Panc1 (cell line): ENCODE results near the gene PDE3B. TPM values are rescaled to one million over a fixed set of nuclear protein-coding genes. Genes with fewer than 3 reads are reported as not detected.
"Not testable (repeated sequence)": the region's sequence is repeated elsewhere in the genome, so short reads cannot be mapped to it uniquely, and the experiment has no call there.

Experiments
- ATAC-seq: fragments of 200-7000 bp; cut with Tn5 transposase; 2 replicates; pipeline ENCODE4 v1.9.1; 2020; ENCODE audit warnings: mild to moderate bottlenecking, moderate library complexity
- BruUV-seq: library from RNA; stranded (reverse); fragments of 400-500 nt; replicated peaks from 2 replicates; lab custom pipeline; 2021; lab: Mats Ljungman, UMichigan
- CTCF ChIA-PET: fragments of 300-600 bp; sonication (Branson Sonifier 250); formaldehyde crosslinking; loops from one replicate; lab custom pipeline; 2022; ENCODE audit warnings: antibody characterized with exemption; lab: Charles Lee
- POLR2A ChIA-PET: fragments of 300-600 bp; sonication (Branson Sonifier 250); formaldehyde crosslinking; loops from one replicate; lab custom pipeline; 2022; ENCODE audit warnings: antibody characterized with exemption; lab: Charles Lee
- DNase-seq: peaks from one replicate; pipeline ENCODE4 v3.0.0-alpha.2; 2010; ENCODE audit warnings: low read depth, low spot score
- H3K27ac ChIP-seq: 2 replicates; pipeline ENCODE4 v1.5.1; 2011; ENCODE audit warnings: mild to moderate bottlenecking, low read length, inconsistent platforms
- H3K27me3 ChIP-seq: fragments of 200-500 bp; sonication (Bioruptor generic); 2 replicates; pipeline ENCODE4 v1.6.0; 2014; ENCODE audit warnings: low read length, inconsistent platforms; ENCODE audit not compliant: control insufficient read depth, insufficient read depth
- H3K36me3 ChIP-seq: fragments of 200-500 bp; sonication (Bioruptor generic); 2 replicates; pipeline ENCODE4 v1.5.1; 2014; ENCODE audit warnings: inconsistent platforms, mild to moderate bottlenecking, low read length, moderate library complexity; ENCODE audit not compliant: control insufficient read depth, insufficient read depth
- H3K4me1 ChIP-seq: 2 replicates; pipeline ENCODE4 v1.5.1; 2011; ENCODE audit warnings: inconsistent platforms, mild to moderate bottlenecking, low read length, moderate library complexity; ENCODE audit not compliant: control insufficient read depth, insufficient read depth
- H3K4me3 ChIP-seq, 2 experiments: 2 replicates each; pipeline ENCODE4 v1.5.1; 2011 to 2012; ENCODE audit warnings: low read depth in 2 of 2, low read length in 2 of 2, mild to moderate bottlenecking in 2 of 2, inconsistent platforms in 1 of 2, moderate library complexity in 1 of 2
- H3K9me3 ChIP-seq: fragments of 200-500 bp; sonication (Bioruptor generic); 2 replicates; pipeline ENCODE4 v1.5.1; 2014; ENCODE audit warnings: low read depth, mild to moderate bottlenecking, inconsistent platforms, low read length, moderate library complexity; ENCODE audit not compliant: control insufficient read depth, insufficient read depth
- CTCF ChIP-seq: fragments of 450-650 bp; IDR thresholded peaks from 2 replicates; pipeline ENCODE4 v1.5.1; 2017; ENCODE audit warnings: mild to moderate bottlenecking
- POLR2AphosphoS5 ChIP-seq: IDR thresholded peaks from 2 replicates; pipeline ENCODE4 v1.6.1; 2012; ENCODE audit warnings: mild to moderate bottlenecking, low read depth, low read length, moderate library complexity
- REST ChIP-seq, 2 experiments: IDR thresholded peaks; 2 replicates each; pipeline ENCODE4 v1.6.1; 2011 to 2012; ENCODE audit warnings: low read depth in 2 of 2, control low read depth in 1 of 2, low read length in 1 of 2, mild to moderate bottlenecking in 1 of 2, moderate library complexity in 1 of 2; ENCODE audit not compliant: insufficient read depth in 1 of 2
- SIN3A ChIP-seq: IDR thresholded peaks from 2 replicates; pipeline ENCODE4 v1.6.1; 2012; ENCODE audit warnings: low read depth, mild to moderate bottlenecking, low read length, moderate library complexity, borderline replicate concordance; ENCODE audit not compliant: insufficient read depth
- TCF7L2 ChIP-seq: IDR thresholded peaks from 2 replicates; pipeline ENCODE4 v1.6.1; 2011; ENCODE audit warnings: mild to moderate bottlenecking, low read depth, low read length, inconsistent platforms
- in situ Hi-C: cut with HindIII; loops from 2 replicates; pipeline ENCODE4 v1.10.0; 2016; ENCODE audit warnings: low sequenced_read_pairs, low pct_unique_long_range_greater_than_20kb
- intact Hi-C: fragments of 100-400 bp; cut with micrococcal nuclease; formaldehyde crosslinking; loops from one replicate; pipeline ENCODE4 v1.10.0; 2022; ENCODE audit not compliant: unreplicated experiment
- total RNA-seq: library from RNA; stranded (reverse); gene quantifications from one replicate; pipeline ENCODE4 v1.2.1, GENCODE V29; 2021; ENCODE audit not compliant: unreplicated experiment

The PDE3B gene
- total RNA-seq, 1 experiment from 2014 or later = 33.0 TPM

- ChIA-PET CTCF (no interaction called here), POLR2A (no interaction called here)
- BruUV-seq = no TSS peak
- TF ChIP-seq REST (IDR thresholded peaks at IDR 0.05; ENCODE audit: insufficient read depth in 1 of 2, low read depth in 2 of 2, low read length in 1 of 2) (no peak), POLR2AphosphoS5 (no peak), TCF7L2 (no peak)
- Histone ChIP-seq H3K9me3 (no peaks in the 10 kb centered on the region), H3K27ac (no peak overlapping the region), H3K36me3 (no peaks in the 10 kb centered on the region; the same call in 1 of the 2 replicates), H3K4me3 (no peak overlapping the region), H3K4me1 (no peaks in the 10 kb centered on the region), H3K27me3 (no peaks in the 10 kb centered on the region)
- no peak for DNase-seq
- in situ Hi-C loops = no loop called here
- no peak for ATAC-seq
- intact Hi-C loops = no loop called here
Observed at GRCh38 chr11:14774721-14775120, 131.1 kb downstream of the PDE3B start.

GRCh38 chr11:14775897-14776296 is 132.3 kb downstream of the PDE3B start:
- TF ChIP-seq POLR2AphosphoS5 = no peak
- no peak for TF ChIP-seq CTCF
- no peak for TF ChIP-seq TCF7L2
- TF ChIP-seq SIN3A = no peak
- TF ChIP-seq REST (IDR thresholded peaks at IDR 0.05; ENCODE audit: insufficient read depth in 1 of 2, low read depth in 2 of 2, low read length in 1 of 2) = no peak
- in situ Hi-C loops = no loop called here
- DNase-seq (no peak), ATAC-seq (no peak)
- H3K9me3 ChIP-seq = no peaks in the 10 kb centered on the region
- H3K27me3 ChIP-seq = no peaks in the 10 kb centered on the region
- intact Hi-C loops = no loop called here
- no peaks in the 10 kb centered on the region; the same call in 1 of the 2 replicates for H3K36me3 ChIP-seq
- BruUV-seq = no TSS peak
- ChIA-PET CTCF (no interaction called here), POLR2A (no interaction called here)
- no peak overlapping the region for H3K27ac ChIP-seq
- no peak overlapping the region for H3K4me3 ChIP-seq
- H3K4me1 ChIP-seq = no peaks in the 10 kb centered on the region

GRCh38 chr11:14778460-14778859 is 134.9 kb downstream of the PDE3B start:
- CTCF ChIA-PET = interaction anchor here (0.6 kb wide), 1 partner anchor 1164 kb away, joined by 3 read pairs; no protein-coding TSS in a partner anchor
- H3K4me1 ChIP-seq, H3K27me3 ChIP-seq, POLR2A ChIA-PET, H3K27ac ChIP-seq, ATAC-seq, intact Hi-C loops, BruUV-seq, in situ Hi-C loops, H3K36me3 ChIP-seq, H3K4me3 ChIP-seq, DNase-seq, H3K9me3 ChIP-seq: not testable (repeated sequence)
